Activated CD8-positive, alpha-beta memory T cell treated with anti-CD3 and anti-CD28 coated beads, Interleukin-2, amount 50 U/mL, for 24 hours (primary cell): Measurements from ENCODE around the gene FDXR.

Experiments used
- DNase-seq: peaks from one replicate; pipeline ENCODE4 v3.0.0-alpha.2; 2020; ENCODE audit errors: extremely low read depth

FDXR gene

DNA sequence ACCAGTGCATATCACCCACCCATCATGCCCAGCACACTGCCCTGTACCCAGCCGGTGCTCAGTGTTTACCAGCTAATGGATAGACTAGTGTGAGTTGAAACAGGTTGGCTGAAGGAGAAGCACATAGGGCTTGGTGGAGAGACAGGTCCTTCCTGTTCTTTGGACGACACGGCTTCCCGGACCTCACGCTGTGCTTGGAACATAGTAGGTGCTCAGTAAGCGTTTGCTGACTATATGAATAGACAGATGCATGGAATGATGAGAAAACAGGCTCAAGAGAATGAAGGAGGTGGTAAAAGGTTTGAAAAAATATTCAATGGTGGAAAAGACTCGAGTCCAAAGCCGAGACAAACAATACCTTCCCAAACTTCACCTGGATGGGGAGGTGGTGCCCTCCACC is 27.4 kb upstream of the FDXR start:
- DNase-seq, result no peak

DNA sequence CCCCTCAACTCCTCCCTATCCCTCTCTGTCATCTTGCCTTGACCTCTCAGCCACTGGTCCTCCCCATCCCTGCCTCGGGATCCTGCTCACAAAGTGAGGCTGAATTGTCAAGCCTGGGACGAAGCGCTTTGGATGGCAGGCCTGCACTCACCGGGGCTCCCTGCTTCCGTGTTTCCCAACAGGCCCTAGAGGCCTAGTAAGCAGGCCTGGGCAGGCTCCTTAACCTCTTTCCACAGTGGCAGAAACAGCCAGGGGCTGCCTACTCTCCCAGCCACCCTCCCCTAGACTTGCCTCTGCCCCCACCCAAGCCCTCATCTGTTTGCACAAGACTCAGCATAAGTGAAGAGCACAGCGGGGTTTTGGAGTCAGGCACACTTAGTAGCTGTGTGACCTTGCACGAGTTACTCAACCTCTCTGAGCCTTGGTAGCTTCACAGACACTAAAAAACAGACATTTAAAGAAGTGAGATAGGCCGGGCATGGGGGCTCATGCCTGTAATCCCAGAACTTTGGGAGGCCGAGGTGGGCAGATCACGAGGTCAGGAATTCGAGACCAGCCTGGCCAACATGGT is 25.7 kb upstream of the FDXR start:
- no peak for DNase-seq

DNA sequence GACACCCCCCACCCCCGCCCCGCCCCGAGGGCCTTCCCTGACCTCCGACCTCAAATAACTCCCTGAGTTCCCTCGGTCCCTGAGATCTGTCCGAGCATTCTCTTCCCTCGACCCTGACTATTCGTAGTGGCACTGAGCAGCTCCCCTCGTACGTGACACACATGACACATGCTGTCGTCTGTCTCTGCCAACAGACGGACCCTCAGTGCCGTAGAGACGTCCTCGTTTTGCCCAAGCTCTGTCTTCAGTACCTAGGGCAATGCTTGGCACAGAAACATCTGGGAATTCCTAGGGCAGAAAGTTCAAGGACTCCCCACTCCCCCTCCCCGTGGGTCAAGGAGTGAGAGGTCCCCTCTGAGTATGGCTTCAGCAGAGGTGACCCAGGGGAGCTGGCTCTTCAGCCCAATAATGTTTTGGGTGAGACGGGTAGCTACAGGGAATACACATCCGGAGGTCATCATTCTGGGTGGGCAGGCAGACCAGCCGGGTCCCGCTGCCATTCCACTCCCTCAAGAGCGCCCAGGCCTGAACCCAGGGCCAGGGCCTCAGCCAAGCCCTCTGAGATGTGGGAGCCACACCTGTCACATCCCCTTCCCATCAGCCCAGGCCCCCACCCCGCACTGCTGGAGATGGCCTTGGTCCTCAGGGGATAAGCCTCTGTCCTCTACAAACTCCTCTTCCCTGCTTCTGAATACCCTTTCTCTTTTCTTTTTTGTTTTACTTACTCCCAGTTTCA is 21.3 kb upstream of the FDXR start:
- no peak for DNase-seq

- no peak for DNase-seq
These were observed 20.4 kb upstream of the FDXR start, which contains the start of gene FADS6 for GRCh38 chr17:74892974-74893911. TSS of gene FADS6 (minus strand) at chr17:74893633. CDS start at chr17:74893595, 38 bp downstream.

GRCh38 chr17:74892013-74892841 is 19.4 kb upstream of the FDXR start:
- DNase-seq, result no peak

- DNase-seq, result no peak
These were observed 17.8 kb upstream of the FDXR start for GRCh38 chr17:74890554-74890953.

GRCh38 chr17:74888469-74888868 is 15.7 kb upstream of the FDXR start:
- DNase-seq, result no peak

- DNase-seq, result no peak
These were observed 10.5 kb upstream of the FDXR start for GRCh38 chr17:74883241-74883745.

DNA sequence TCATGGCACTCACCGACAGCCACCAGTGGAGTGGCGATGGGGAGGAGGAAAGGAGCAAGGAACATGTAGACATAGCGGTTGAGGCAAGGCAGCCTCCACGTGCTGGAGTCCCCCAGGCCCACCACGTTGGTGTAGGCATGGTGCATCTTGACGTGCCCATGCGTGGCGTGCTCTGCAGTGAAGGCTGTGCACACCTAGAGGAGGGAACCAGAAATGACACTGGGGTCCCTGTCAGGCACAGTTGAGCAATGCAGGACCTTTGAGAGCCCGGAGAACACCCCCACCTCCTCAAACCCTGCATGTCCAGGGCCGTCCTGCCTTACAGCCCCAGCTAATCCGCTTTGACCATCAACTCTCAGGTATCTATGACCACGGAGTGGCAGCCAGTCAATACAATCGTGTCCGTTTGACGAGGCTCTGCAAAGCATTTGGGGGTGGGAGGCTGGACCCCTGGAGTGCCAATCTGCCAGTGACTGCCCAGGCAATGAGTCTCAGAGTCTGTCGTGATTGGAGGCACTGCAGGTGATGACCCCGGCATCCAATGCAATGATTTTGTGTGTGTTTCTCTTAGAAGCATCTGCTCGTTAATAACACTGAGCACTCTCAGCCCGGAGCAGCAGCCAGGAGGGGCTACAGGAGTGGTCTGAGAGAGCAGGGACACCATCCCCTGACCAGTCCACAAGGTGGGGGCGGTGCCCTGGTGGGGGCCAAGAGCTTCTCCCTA is 9.9 kb upstream of the FDXR start:
- DNase-seq, result no peak

- DNase-seq, result no peak
These were observed 8.3 kb upstream of the FDXR start for GRCh38 chr17:74881073-74881472.

DNA sequence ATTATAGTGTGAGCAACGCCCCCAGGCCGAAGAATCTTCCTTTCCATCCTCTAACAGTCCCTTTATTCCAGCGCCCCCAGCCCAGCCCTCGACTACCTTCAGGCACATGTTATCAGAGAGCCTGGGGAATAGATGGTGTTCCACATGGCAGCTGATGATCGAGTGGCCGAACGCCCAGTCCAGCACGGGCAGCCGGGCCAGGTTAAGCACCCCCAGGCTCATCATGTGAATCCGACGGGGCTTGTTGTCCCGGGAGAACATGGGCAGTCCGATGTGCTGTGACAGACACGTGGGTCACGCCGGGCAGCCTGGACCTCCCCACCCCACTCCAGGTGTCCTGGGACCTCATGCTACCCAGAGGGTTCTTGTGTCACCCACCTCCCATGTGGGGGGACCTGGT is 6.5 kb upstream of the FDXR start:
- no peak for DNase-seq

DNA sequence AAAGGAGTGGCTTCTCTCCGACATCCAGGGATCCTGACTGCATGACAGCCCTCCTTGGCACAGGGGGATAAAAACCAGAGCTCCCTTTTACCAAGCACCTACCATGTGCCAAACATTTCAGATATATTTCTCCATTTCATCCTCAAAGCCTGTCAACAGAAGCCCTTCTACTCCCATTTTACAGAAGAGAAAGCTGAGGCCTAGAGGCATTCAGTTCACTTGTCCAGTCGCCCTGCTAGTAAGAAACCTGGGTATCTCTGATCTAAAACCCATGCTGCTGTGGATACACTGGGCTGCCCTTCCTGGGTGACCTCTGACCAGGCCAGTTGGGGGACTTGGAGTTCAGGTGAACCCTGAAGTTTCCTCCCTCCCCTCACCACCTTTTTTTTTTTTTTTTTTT is 5.9 kb upstream of the FDXR start:
- DNase-seq, result no peak

GRCh38 chr17:74877592-74878548 is 5.1 kb upstream of the FDXR start:
- DNase-seq, result no peak

DNA sequence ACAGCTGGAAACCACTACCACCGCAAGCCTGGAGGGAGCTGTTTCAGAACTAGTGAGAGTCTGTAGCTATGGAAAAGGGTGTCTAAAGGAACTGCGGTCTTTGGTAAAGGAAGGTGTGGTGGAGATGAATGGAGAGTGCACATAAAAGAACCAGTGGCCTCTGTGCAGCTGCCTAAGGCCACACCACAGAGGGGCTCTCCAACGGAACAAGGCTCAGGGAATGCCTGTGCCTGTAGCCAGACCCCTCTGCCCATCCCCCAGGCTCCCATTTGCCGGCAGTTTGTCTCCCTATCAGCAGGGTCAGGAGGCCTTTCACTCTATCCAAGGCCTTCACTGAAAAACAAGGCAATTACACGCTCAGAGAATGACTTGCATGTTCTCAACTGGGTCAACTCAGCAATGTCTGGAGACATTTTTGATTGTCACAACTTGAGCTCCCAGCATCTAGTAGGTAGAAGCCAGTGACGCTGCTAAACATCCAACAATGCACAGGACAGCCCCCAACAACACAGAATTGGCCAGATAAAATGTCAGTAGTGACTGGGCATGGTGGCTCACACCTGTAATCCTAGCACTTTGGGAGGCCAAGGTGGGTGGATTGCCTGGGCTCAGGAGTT is 3.3 kb upstream of the FDXR start:
- no peak for DNase-seq

DNA sequence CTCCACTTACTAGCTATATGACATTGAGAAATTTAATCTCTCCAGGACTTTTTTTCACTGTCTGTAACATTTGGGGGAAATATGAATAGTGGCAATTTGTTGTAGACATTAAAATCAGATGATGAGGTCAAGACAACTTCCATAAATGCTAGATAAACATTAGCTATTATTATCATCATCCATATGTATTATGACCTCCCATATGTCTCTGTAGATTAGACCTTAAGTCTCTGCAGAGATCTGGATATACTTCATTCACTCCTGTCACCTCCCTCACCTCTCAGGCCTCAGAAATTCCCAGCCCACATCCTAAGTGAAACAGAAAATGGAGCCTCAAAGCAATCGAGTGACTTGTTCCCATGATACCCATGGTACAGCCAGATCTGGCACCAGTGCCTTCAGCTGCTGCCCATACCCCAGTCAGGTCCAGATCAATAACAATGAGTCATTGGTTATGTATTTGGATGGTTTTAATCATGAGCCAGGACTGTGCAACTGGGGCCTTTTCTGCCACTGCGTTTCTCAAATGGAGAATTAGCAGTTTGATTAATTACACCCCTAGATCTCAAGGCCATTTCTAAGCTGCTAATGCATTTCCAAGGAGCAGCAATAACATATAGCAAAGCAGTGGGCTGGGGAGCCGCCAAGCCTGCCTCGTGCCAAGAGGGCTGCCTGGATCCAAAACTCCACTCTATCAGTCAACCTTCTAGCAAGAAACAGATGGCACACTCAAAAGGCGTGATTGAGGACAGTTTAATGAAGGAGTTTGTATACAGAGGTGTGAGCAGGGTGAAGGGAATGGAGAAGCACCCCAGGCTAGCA is 2.6 kb upstream of the FDXR start:
- no peak for DNase-seq

- no peak for DNase-seq
These were observed 1.8 kb upstream of the FDXR start for GRCh38 chr17:74874615-74875037.

GRCh38 chr17:74873874-74874614 is 1.2 kb upstream of the FDXR start:
- no peak for DNase-seq
